Left lung (tissue), 10 donors: ENCODE measurements around the gene AKAP7. TPM values are rescaled to one million over a fixed set of nuclear protein-coding genes. Genes with fewer than 3 reads are reported as not detected.

ENCODE experiments used
- ATAC-seq: fragments of 200-7000 bp; cut with Tn5 transposase; one replicate; pipeline ENCODE4 v1.9.1; 2020; ENCODE audit warnings: moderate library complexity
- DNase-seq, 4 donors: peaks; one replicate each; pipeline ENCODE4 v3.0.0-alpha.2; 2013 to 2020
- H3K27ac ChIP-seq, 2 donors: fragments of 200-600 bp; sonication (generic) in 1 of 2; one replicate each; pipeline versions ENCODE4 v1.5.0 to v1.8.0; 2020 to 2021
- H3K27me3 ChIP-seq, 2 donors: fragments of 200-600 bp; sonication (generic) in 1 of 2; one replicate each; pipeline versions ENCODE4 v1.5.0 to v1.8.0; 2020 to 2021
- H3K36me3 ChIP-seq, 2 donors: fragments of 200-600 bp; sonication (generic) in 1 of 2; one replicate each; pipeline versions ENCODE4 v1.5.0 to v1.8.0; 2020 to 2021
- H3K4me1 ChIP-seq, 2 donors: fragments of 200-600 bp; one replicate each; pipeline ENCODE4 v1.8.0; 2021
- H3K4me3 ChIP-seq, 2 donors: fragments of 200-600 bp; sonication (generic) in 1 of 2; one replicate each; pipeline versions ENCODE4 v1.5.0 to v1.8.0; 2020 to 2021; ENCODE audit warnings: mild to moderate bottlenecking in 1 of 2
- H3K9me3 ChIP-seq, 2 donors: fragments of 200-600 bp; sonication (generic) in 1 of 2; one replicate each; pipeline versions ENCODE4 v1.5.0 to v1.8.0; 2020 to 2021
- CTCF ChIP-seq, 2 donors: fragments of 200-600 bp; sonication (generic) in 1 of 2; IDR thresholded peaks; one replicate each; pipeline versions ENCODE4 v1.5.0 to v1.8.0; 2021; ENCODE audit warnings: antibody characterized with exemption in 2 of 2
- intact Hi-C, 2 donors: fragments of 100-400 bp; cut with DNase I; formaldehyde crosslinking; loops; one replicate each; pipeline versions ENCODE4 v1.11.2 to v1.14.2; 2022
- polyA plus RNA-seq, 6 donors: library from polyadenylated mRNA; unstranded; fragments of 120-200 nt; gene quantifications; one replicate each; pipeline ENCODE4 v1.2.1, GENCODE V29; 2013; ENCODE audit not compliant: insufficient read length in 6 of 6
- total RNA-seq, 2 donors: library from RNA; stranded (reverse); fragmentation: NEBNext Ultra II Directional; extraction: Animal tissue kit (Norgen Biotek cat#: 25700); gene quantifications; one replicate each; pipeline ENCODE4 v1.2.1, GENCODE V29; 2021
- donor health status: DM: no; HTN: yes; CAD: no.
- donor health status: DM: no; HTN: no; CAD: no.

Gene AKAP7
- total and polyA plus RNA-seq, 8 donors: 9.3 to 28.2 (median 21.2) TPM

GRCh38 chr6:131122516-131122915 lies 12.8 kb upstream of the AKAP7 start:
- H3K9me3 ChIP-seq: no peaks in the 10 kb centered on the region
- no peaks in the 10 kb centered on the region for H3K27me3 ChIP-seq
- DNase-seq (no peak), ATAC-seq (no peak)
- no peak overlapping the region for H3K27ac ChIP-seq
- TF ChIP-seq CTCF (IDR thresholded peaks at IDR 0.05): no peak
- no peaks in the 10 kb centered on the region for H3K4me1 ChIP-seq
- no peak overlapping the region for H3K4me3 ChIP-seq
- H3K36me3 ChIP-seq: no peaks in the 10 kb centered on the region
- intact Hi-C loops: no loop called here

DNA sequence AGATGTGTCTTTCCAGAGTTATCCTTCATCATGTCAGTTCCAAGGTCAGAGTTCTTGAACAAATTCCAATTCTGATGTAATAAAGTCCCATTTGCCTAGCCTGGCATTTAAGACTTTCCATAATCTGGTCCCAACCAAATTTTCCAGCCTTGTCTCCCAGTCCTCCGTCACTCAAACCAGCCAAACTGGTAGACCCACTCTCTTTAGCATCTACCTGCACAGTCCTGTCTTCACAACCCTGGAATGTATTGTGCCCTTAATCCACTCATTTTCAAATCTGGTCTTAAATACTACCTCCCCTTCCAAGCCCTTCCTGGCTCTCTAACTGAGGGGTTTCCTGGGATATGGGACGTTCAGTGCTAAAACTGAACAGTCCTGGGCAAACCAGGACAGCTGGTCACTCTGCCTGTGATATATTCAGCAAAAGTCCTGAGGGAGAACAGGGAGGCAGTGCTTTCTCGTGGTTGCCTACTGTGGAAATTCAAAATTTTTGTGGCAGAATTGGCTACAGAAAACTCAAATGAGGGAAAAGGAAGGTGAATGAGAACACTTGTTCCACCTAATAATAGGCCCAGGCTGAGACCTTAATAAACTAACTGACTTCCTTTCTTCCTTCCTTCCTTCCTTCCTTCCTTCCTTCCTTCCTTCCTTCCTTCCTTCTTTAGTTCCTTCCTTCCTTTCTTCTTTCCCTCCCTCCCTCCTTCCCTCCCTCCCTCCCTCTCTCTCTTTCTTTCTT lies 10.8 kb upstream of the AKAP7 start:
- Histone ChIP-seq H3K36me3 (no peaks in the 10 kb centered on the region), H3K9me3 (no peaks in the 10 kb centered on the region), H3K27me3 (no peaks in the 10 kb centered on the region), H3K27ac (no peak overlapping the region), H3K4me1 (no peaks in the 10 kb centered on the region), H3K4me3 (no peak overlapping the region)
- ATAC-seq (no peak), DNase-seq (no peak)
- TF ChIP-seq CTCF (IDR thresholded peaks at IDR 0.05): no peak
- intact Hi-C loops: no loop called here

DNA sequence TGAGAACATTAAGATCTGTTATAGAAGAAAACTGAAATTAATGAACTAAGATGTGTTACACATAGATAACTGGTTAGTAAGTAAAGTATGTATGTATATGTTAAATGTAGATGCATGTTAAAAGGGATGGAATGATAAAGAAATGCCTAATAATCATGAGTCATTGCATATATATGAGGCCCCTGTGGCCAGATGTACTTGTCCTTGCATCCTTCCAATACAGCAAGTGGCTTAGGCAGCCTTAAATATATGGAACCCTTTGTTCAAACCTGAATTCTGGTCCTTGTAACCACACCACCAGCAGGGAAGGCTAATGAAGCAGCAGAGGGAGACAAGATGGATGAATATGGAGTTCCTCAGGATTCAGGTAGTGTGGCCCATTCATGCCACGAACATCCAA lies 9.8 kb upstream of the AKAP7 start:
- no peak for TF ChIP-seq CTCF (IDR thresholded peaks at IDR 0.05)
- Histone ChIP-seq H3K36me3 (no peaks in the 10 kb centered on the region), H3K4me3 (no peak overlapping the region), H3K27ac (no peak overlapping the region), H3K9me3 (no peaks in the 10 kb centered on the region), H3K27me3 (no peaks in the 10 kb centered on the region), H3K4me1 (no peaks in the 10 kb centered on the region)
- no peak for ATAC-seq
- intact Hi-C loops: no loop called here
- no peak for DNase-seq

DNA sequence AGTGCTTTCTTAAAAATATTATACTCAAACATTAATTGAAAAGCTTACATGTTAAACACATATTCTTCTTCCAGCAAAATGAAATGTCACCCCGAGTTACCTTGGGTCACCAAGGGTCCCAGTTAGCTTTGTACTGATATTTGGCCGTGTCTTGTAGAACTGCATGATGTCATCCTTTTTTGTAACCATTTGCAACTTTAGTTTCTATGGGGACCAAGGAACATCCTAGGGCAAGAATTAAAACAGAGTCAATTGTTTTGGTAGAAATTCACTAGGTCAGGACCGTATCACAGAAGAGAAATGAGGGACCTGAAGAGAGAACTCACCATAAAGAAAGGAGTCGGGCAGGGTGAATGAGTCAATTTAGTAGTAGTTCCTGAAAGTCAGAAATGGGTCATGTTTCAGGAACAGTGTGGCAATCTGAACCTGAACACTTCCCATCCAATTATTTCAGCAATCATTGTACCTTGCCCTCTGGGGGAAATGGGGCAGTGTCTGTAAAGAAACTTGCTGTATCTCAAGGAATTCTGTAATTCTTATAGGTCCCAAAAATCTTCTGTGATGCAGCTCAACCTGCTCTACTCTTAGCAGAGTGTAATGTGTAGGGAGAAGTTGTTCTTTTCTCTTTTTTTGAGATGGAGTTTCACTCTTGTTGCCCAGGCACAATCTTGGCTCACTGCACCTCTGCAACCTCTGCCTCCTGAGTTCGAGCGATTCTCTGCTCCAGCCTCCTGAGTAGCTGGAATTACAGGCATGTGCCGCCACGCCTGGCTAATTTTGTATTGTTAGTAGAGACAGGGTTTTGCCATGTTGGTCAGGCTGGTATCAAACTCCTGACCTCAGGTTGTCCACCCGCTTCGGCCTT lies 5.3 kb upstream of the AKAP7 start:
- ATAC-seq (no peak), DNase-seq (no peak)
- TF ChIP-seq CTCF (IDR thresholded peaks at IDR 0.05): no peak
- Histone ChIP-seq H3K4me3 (no peak overlapping the region), H3K27ac (no peak overlapping the region), H3K4me1 (peaks cover 0 to 6% of the 10 kb centered on the region in 2 donors), H3K36me3 (no peaks in the 10 kb centered on the region), H3K9me3 (no peaks in the 10 kb centered on the region), H3K27me3 (no peaks in the 10 kb centered on the region)
- intact Hi-C loops: no loop called here

- no peak for TF ChIP-seq CTCF (IDR thresholded peaks at IDR 0.05)
- Histone ChIP-seq H3K4me3 (no peak overlapping the region), H3K27me3 (no peaks in the 10 kb centered on the region), H3K36me3 (no peaks in the 10 kb centered on the region), H3K9me3 (no peaks in the 10 kb centered on the region), H3K4me1 (peaks cover 0 to 7% of the 10 kb centered on the region in 2 donors), H3K27ac (no peak overlapping the region)
- ATAC-seq: no peak
- no peak for DNase-seq
- intact Hi-C loops: no loop called here
Measured at GRCh38 chr6:131130554-131130940, 4.7 kb upstream of the AKAP7 start.
